ENCODE data around the gene RAE1.

RAE1 gene

DNA sequence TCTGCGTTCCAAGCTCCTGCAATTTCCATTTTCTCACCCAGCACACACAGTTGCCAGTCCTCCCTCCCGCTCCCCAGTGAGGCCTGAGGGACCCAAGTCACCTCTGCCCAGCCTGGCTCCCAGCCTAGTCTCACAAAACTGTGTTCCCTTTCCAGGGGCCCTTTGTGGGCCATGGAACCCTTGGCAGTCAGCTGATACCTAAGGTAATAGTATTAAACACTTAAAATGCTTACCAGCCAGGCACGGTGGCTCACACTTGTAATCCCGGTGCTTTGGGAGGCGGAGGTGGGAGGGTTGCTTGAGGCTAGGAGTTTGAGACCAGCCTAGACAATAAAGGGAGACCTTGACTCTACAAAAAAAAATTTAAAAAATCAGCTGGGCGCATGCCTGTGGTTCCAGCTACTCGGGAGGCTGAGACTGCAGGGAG lies 36.9 kb downstream of the RAE1 start:
- H3K4me3 ChIP-seq (ENCODE audit: low read length), result no peak overlapping the region
- DNase-seq (ENCODE audit: low read depth), result no peak
- TF ChIP-seq, protein P1, sequence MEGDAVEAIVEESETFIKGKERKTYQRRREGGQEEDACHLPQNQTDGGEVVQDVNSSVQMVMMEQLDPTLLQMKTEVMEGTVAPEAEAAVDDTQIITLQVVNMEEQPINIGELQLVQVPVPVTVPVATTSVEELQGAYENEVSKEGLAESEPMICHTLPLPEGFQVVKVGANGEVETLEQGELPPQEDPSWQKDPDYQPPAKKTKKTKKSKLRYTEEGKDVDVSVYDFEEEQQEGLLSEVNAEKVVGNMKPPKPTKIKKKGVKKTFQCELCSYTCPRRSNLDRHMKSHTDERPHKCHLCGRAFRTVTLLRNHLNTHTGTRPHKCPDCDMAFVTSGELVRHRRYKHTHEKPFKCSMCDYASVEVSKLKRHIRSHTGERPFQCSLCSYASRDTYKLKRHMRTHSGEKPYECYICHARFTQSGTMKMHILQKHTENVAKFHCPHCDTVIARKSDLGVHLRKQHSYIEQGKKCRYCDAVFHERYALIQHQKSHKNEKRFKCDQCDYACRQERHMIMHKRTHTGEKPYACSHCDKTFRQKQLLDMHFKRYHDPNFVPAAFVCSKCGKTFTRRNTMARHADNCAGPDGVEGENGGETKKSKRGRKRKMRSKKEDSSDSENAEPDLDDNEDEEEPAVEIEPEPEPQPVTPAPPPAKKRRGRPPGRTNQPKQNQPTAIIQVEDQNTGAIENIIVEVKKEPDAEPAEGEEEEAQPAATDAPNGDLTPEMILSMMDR (IDR thresholded peaks at IDR 0.05; ENCODE audit: insufficient read depth, low read depth, low read length, missing control alignments), result no peak

DNA sequence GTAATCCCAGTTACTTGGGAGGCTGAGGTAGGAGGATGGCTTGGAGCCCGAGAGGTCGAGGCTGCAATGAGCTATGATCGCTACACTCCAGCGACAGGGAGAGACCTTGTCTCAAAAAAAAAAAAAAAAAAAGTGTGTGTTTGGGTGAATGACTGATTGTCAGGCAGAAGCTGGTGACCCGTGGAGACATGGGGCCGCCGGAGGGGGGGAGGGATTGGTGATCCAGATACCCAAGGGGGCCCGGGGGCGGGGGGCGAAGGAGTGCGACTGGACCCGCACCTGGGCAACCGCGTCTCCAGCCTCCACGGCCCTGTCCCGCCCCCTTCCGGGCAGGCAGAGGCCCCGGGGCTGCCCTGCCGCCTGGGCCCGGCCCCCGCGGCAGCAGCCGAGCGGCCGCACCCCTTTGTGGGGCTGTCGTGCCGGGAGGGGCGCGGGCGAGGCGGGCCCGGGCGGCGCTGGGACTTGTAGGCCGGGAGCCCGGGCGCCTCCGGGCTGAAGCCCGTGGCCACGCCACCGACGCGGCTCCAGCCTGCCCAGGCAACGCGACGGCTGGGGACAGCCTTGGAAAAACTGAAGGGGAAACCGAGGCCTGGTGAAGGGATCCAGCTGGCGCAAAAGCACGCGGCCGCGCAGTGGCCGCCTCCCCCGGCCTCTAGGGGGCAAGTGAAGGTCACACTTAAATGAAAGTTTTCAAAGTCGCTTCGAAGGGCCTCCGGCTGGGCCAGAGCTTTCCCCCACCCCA lies 38.1 kb downstream of the RAE1 start:
- TF ChIP-seq, protein P1 (IDR thresholded peaks at IDR 0.05; ENCODE audit: insufficient read depth, low read depth, low read length, missing control alignments), result peak; percentile 10
- peak overlapping the region; percentile 30 for H3K4me3 ChIP-seq (ENCODE audit: low read length)

DNA sequence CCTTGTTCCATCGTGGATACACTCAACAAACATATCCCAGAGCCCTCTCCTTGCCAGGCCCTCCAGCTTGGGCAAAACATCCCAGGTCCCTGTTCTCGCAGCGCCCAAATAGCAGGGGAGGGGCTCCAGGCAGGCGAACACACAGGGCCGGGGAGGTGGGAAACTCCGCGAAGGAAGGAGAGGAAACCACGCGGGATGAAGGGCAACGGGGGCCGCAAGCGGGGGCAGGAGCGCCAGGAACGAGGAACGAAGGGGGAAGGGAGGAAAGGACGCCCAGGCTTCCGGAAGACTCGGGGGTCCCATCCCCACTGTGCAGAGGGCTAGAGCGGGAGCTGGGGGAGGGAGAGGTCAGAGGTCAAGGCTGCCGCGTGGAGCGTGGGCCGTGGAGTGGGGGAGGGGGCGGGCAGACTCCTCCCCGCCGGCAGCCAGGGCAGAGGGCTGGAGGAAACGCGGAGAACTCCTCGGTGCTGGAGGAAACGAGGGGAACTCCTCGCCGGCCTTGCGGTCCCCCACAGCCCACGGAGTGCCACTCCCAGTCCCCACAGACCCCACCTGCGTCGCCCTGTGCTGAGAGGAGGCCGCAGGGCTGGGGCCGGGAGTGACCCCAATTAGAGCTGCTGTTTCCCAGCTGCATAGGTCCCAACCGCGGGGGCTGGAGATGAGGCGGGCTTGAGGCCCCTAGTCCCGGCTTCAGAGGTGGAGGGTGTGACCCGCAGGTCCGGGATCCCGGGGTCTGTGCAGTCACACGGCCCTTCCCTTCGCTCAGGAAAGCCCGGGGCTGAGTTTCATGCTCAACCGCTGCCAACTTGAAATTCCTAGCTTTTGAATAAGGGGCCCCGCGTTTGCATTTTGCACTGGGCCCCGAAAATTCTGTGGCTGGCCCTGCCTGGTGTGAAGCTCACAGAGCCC lies 38.9 kb downstream of the RAE1 start:
- peak overlapping the region; percentile 30 for H3K4me3 ChIP-seq (ENCODE audit: low read length)
- TF ChIP-seq, protein P1 (IDR thresholded peaks at IDR 0.05; ENCODE audit: insufficient read depth, low read depth, low read length, missing control alignments), result no peak
- DNase-seq (ENCODE audit: low read depth), result no peak

More for the DNA sequence above, 38.1 kb downstream of the RAE1 start:
- peak; percentile 80 for DNase-seq (ENCODE audit: low read depth)

DNA sequence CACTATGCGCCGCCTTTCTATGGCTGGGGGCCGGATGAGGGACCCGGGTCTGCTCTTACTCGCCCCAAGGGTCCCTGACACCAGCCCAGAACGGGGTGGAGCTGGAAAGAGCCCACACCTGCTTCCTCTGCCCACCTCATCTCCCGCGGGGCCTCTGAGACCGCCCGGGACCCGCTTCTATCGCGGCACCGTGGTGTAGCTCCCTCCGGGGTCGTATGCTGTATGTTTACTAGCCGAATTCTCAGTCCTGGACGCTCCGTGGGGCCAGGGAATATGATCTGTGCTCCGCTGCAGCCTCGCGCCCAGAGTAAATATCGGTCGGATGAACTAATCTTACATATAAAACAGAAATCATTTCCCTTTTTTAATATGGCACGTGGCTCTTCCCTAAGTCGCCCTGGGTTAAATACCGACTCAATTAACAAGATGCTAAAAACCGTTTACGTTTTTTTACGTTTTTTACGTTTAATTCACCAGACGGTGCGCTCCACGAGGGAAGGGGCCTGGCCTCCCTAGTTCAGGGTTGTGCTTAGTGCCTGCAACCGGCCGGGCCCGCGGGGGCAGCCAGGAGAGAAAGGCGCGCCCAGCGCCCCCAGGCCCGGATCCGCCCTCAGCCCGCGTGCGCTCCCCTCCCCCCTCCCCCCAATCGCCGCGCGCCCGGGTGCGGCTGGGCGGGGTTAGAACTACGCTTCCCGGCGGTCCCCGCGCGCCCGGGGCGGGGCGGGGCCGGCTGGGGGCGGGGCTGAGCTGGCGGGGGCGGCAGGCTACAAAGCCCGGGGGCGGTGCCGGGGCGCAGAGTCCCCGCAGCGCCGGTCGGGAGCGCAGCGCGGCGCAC lies 39.8 kb downstream of the RAE1 start, which contains the start of gene RBM38:
Gene RBM38 (plus strand): TSS at position 793 of the 835 bp plus-strand sequence. CDS start 186 bp downstream, outside the sequence.
- TF ChIP-seq, protein P1 (IDR thresholded peaks at IDR 0.05; ENCODE audit: insufficient read depth, low read depth, low read length, missing control alignments), result no peak
- peak; percentile 65 for DNase-seq (ENCODE audit: low read depth)

DNA sequence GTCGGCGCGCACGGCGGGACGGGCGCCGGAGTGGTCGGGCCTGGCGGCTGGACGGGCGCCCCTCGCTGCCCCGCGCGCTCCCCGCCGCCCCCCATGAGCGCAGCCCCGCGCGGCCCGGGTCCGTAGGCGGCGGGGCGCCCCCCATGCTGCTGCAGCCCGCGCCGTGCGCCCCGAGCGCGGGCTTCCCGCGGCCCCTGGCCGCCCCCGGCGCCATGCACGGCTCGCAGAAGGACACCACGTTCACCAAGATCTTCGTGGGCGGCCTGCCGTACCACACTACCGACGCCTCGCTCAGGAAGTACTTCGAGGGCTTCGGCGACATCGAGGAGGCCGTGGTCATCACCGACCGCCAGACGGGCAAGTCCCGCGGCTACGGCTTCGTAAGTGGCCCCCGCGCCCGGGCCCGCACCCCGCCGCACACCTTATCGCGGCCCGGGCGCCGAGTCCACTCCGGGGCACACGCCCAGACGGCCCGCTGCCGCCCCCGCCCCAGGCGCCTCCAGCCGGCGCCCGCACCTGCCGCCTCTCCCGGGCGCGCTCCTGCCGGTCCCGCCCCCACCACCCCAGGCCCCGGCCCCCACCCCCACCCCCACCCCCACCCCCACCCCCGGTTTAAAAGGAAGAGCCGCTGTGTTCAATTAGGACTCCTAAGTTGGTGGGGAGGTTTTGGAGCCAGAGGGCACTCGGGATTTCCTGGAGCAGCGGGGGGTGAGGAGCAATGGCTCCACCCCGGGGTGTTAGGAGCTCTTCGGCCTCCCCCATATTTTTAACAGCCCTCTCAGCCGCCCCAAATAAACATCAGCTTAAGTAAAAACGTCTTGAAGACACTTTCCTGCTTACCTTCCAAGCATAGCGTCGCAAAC lies 40.6 kb downstream of the RAE1 start:
- TF ChIP-seq, protein P1 (IDR thresholded peaks at IDR 0.05; ENCODE audit: insufficient read depth, low read depth, low read length, missing control alignments), result no peak
- peak overlapping the region; percentile 54 for H3K4me3 ChIP-seq (ENCODE audit: low read length)
- DNase-seq (ENCODE audit: low read depth), result peak; percentile 11

More for the DNA sequence above, 39.8 kb downstream of the RAE1 start, which contains the start of gene RBM38:
- H3K4me3 ChIP-seq (ENCODE audit: low read length), result peak within 1 kb of the TSS; percentile 54
